ENCODE data around the gene ERRFI1.

The ERRFI1 gene

DNA sequence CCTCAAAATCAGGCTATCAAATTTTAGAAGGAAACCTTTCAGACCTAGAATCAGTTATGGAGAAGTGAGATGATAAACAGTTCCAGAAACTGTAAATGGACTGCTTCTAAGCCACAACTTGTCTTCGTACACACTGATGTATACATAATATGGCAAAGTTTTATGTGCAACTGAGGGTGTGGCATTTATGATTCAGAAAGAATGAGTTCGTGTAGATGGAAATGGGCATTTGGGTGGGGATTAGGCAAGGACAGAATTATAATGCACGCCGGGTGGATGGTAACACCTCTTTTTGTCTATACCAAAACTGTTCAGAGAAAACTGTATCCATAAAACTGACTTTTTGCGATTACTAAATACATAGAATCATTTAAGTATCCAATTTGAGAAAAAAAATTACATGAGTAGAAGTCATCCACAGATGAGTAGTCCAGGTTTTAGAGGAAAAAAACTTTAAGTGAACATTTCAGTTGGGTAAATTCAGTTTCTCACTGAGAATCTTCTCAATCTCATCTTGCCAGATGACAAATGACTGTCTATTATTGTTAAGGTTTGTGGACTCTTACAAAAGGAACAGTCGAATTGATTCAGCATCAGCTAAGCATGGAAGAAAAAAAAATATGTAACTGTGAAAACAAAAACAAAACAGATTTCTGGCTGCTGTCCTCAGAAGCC lies 22.5 kb downstream of the ERRFI1 start:
- DNase-seq, result no peak

GRCh38 chr1:8002921-8003320 lies 23.2 kb downstream of the ERRFI1 start:
- DNase-seq, result no peak

- no peak for DNase-seq
Measured at GRCh38 chr1:8002329-8002910, 23.7 kb downstream of the ERRFI1 start.

DNA sequence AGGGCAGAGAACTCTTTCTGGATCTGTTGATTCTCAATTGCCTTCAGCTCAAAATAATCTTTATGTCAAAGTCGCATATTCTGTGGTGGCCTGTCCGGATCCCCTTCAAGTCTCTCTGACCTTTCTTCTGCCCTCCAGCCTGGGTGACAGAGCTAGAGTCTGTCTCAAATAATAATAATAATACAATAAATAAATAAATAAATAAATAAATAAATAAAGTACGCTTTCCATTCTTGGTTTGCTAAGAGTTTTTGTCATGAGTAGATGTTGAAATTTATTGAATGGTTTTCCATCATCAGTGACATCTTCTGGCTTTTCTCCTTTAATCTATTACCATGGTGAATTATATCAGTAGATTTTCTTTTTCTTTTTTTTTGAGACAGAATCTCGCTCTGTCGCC lies 30.7 kb downstream of the ERRFI1 start:
- no peak for DNase-seq

DNA sequence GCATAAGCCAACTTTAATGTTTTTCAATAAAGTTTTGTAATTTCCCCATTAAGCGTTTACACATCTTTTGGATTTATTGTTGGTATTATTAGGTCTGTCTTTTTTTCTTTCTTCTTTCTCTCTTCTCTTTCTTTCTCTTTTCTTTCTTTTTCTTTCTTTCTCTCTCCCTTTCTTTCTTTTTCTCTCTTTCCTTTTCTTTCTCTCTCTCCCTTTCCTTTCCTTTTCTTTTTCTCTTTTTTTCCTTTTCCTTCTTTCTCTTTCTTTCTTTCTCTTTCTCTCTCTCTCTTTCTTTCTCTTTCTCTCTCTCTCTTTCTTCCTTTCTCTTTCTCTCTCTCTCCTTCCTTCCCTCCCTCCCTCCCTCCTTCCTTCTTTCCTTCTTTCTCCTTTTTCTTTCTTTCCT lies 31.3 kb downstream of the ERRFI1 start:
- DNase-seq, result no peak

DNA sequence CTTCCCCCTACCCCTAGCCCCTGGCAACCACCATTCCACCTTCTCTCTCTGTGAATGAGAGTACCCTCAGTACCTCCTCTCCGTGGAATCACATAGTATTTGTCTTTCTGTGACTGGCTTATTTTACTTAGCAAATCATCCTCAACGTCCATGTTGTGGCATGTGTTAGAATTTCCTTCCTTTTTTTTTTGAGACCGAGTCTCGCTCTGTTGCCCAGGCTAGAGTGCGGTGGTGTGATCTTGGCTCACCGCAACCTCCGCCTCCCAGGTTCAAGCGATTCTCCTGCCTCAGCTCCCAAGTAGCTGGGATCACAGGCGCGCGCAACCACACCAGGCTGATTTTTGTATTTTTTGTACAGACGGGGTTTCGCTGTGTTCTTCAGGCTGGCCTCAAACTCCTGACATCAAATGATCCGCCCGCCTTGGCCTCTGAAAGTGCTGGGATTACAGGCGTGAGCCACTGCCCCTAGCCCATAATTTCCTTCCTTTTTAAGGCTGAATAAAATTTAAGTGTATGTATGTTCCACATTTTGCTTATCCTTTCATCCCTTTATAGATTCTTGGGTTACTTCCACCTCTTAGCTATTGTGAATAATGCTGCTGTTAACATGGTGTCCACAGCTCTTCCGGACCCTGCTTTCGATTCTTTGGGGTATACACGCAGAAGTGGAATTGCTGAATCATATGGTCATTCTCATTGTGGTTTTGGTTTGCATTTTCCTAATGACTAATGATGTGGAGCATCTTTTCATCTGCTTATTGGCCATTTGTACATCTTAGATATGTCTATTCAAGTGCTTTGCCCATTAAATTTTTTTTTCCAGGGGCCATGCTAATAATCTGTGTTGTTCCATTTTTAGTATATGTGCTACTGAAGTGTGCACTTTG lies 32.3 kb downstream of the ERRFI1 start:
- DNase-seq, result no peak

DNA sequence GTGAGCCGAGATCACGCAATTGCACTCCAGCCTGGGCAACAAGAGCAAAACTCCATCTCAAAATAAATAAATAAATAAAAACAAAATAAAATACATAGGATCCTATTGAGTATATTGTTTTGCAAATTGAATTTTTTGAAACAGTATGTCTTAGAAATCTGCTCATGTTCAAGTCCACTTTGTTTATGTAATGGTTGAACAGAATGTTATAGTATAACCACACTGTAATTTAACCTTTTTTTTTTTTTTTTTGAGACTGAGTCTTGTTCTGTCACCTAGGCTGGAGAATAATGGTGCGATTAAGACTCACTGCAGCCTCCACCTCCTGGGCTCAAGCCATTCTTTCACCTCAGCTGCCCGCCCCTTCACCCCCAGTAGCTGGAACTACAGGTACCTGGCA lies 33.2 kb downstream of the ERRFI1 start:
- DNase-seq, result no peak

DNA sequence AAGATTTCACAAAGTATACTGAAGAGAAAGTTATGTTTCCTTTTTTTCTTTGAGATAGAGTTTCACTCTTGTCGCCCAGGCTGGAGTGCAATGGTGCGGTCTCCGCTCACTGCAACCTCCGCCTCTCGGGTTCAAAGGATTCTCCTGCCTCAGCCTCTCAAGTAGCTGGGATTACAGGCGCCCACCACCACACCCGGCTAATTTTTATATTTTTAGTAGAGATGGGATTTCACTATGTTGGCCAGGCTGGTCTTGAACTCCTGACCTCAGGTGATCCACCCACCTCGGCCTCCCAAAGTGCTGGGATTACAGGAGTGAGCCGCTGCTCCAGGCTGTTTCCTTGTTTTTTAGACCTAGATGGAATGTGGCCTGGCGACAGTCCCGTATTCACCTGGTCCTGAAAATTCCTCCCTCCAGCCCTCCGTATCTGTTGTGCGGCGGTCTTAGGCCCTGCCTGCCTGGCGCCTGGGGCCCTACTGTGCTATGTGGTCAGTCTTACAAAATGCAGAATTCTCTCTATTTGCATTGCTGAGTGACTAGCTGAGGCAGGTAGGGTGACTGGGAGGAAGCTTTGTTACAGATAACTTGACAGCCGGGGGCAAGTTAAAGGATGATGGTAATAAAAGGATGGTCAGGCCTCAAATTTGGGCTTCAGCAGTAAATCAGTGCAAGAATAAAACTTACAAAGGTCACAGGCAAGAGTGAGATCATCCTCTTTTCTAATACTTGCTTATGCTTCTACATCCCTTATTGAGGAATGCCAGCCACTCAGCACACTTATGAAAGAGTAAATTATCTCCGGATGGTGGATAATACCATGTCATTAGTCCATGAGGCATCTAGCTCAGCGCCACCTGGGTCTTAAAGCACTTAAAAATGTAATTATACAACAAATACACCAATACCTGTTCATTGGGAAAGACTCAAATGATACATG lies 34.3 kb downstream of the ERRFI1 start:
- DNase-seq, result no peak

DNA sequence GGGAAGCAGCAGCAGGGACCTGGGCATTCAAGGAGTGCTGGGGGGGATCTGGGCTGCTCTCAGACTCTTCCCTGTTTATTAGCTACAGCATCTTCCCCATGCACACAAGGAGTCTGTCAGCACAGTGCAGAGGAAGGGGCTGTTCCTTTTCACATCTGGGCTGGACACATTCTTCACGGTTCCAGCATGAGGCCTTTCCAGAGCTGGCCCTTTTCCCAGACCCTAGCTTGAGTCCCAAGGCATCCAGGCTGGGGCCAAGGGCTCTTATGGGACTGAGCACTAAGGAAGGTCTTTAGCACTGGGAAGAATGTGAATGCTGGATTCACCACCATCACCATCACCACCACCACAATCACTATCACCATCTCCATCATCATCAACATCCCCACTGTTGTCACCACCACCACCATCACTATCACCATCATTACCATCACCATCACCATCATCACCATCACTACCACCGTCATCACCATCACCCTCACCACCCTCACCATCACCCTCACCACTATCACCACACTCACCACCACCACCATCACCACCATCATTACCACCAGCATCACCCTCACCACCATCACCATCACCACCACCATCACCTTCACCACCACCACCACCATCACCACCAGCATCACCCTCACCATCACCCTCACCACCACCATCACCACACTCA lies 36.2 kb downstream of the ERRFI1 start:
- DNase-seq, result no peak

DNA sequence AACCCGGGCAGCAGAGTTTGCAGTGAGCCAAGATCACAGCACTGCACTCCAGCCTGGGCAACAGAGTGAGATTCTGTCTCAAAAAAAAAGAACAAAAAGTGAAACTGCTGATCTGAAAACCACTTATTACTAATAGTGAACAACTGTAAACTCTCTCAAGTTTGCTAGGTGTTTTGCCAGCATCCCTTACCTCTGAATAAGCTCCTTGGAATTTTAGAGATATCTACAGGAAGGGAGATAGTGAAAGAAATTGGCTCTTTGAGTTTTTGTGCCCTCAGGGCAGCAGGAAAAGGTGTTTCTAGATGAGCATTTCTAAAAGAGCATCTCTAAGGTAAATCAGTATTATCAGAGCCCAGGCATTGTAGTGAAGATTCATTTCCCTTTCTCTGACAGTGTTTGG lies 37.5 kb downstream of the ERRFI1 start:
- no peak for DNase-seq

GRCh38 chr1:7987528-7987927 lies 38.6 kb downstream of the ERRFI1 start:
- DNase-seq, result no peak

- DNase-seq, result no peak
Measured at GRCh38 chr1:7985851-7986612, 40.1 kb downstream of the ERRFI1 start.

DNA sequence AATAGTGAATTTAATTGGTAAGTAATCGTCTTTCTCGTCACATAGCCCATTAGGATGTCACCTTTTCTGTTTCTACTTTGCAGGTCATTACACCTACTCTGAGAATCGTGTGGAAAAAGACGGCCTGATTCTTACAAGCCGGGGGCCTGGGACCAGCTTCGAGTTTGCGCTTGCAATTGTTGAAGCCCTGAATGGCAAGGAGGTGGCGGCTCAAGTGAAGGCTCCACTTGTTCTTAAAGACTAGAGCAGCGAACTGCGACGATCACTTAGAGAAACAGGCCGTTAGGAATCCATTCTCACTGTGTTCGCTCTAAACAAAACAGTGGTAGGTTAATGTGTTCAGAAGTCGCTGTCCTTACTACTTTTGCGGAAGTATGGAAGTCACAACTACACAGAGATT lies 41.3 kb downstream of the ERRFI1 start:
- no peak for DNase-seq

DNA sequence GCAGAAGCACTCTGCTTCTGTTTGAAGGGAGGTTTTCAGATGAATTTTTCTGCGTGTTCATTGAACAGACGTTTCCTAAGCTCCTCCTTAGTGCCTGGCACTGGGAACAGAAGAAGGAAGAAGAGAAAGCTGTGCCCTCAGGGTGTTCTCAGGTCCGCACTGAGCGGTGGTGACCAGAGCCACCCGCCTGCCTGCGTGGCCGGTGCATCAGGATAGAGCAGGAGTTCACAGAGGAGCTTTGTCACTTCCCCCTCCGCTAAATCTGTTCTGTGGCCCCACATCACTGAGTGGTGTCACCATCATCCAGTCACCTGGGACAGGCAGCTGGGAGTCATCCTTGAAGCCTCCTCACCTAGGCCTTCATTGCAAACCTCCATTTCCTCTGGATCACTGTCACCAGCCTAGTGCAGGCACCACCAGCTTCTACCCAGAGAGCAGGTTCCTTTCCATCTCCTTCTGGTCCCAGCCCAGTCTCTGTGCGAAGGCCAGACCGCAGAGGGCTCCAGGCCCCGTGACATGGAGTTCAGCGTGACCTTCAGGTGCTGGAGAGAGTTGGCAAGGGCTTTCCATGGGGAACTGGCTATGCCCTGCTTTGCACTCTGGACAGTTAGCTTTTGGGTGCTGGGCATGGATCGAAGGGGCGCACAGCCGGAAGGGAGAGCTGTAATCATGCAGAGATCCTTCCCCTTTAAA lies 42.9 kb downstream of the ERRFI1 start:
- no peak for DNase-seq

DNA sequence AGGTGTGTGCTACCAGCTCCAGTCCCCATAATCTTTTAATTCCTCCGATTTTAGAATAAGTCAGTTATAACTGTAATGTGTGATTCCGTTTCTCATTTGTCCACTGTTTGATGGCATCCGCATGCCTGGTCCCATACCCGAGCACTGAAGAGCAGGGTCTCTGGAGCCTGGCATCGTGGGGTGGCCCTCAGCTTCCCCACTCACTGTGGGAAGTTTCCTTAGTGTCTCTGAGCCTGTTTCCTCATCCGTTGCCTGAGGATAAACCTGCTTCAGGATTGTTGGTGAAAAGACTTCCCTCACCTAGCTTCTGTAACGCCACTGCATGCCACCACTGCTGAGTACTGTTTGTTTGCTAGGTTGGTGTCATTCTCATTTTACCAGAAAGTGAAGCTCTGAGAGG lies 45.1 kb downstream of the ERRFI1 start:
- no peak for DNase-seq

- DNase-seq, result no peak
Measured at GRCh38 chr1:7975212-7975865, 50.8 kb downstream of the ERRFI1 start.

- no peak for DNase-seq
Measured at GRCh38 chr1:7973086-7973485, 53.0 kb downstream of the ERRFI1 start.

GRCh38 chr1:7972285-7972684 lies 53.8 kb downstream of the ERRFI1 start:
- no peak for DNase-seq

DNA sequence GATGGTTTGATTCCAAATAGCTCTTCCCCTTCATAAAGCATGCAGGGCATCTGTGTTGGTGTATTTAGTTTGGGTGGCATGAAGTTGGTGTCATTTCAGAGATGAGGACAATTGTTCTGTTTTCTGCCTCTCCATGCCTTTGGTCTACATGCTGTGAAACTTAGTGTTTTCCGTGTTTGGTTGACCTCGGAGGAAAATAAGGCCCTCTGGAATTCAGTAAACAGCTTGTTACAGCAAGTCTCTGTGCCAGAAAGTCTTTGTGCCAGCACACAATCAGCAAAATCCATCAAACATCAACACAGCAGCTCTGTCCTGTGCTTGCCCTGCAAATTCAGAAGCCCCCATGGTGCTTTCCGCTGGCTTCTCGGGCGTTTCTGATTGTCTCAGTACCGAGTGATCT lies 55.1 kb downstream of the ERRFI1 start:
- DNase-seq, result no peak

DNA sequence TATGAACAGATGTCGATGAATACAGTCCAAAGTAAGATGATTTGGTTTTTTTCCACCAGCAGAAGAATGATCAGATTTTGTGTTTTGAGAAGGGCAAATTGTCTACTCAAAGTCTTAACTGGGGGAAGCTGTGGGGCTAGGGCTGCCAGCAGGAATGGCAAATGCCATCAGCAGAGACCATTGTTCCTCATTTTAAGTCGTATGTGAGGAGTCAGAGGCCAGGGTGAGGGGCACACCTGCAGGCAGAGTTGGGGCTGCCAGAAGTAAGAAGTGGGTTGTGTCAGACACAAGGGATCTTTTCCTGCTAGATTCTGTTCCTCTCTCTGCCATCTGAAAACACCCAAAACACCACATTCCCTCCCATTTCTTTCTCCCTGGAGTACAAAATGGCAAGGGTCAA lies 55.9 kb downstream of the ERRFI1 start:
- DNase-seq, result no peak
